DMS 273 (cell line): Measurements from ENCODE around the gene TMOD4.

Experiments used
- DNase-seq: peaks from one replicate; lab custom pipeline; 2025; ENCODE audit not compliant: unreplicated experiment; lab: John Stamatoyannopoulos, UW

The TMOD4 gene

GRCh38 chr1:151176514-151177045 is 799 bp upstream of the TMOD4 start:
- no peak for DNase-seq

- DNase-seq: peak; percentile 91
Measured at GRCh38 chr1:151175041-151175741, 590 bp downstream of the TMOD4 start.

DNA sequence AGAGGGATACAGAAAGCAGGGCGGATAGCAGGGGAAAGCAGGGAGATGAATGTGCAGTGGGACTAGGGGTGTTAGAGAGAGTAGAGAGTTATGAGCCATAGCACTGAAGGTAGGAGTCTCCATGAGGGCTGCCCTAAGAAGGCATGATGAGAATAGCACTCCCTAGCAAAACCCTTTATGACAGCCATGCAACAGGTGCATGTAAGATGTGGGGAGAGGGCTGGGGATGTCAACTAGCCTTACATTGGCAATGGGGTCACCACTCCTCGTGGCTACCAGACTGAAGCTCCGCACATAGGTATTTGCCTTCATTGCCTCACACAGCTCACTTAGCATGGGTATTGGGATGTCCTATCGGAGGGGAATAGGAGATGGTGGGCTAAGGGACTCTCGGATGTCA is 4.6 kb downstream of the TMOD4 start:
- DNase-seq: no peak

GRCh38 chr1:151167116-151167515 is 8.7 kb downstream of the TMOD4 start:
- no peak for DNase-seq

GRCh38 chr1:151166505-151166956 is 9.2 kb downstream of the TMOD4 start:
- peak; percentile 99 for DNase-seq

DNA sequence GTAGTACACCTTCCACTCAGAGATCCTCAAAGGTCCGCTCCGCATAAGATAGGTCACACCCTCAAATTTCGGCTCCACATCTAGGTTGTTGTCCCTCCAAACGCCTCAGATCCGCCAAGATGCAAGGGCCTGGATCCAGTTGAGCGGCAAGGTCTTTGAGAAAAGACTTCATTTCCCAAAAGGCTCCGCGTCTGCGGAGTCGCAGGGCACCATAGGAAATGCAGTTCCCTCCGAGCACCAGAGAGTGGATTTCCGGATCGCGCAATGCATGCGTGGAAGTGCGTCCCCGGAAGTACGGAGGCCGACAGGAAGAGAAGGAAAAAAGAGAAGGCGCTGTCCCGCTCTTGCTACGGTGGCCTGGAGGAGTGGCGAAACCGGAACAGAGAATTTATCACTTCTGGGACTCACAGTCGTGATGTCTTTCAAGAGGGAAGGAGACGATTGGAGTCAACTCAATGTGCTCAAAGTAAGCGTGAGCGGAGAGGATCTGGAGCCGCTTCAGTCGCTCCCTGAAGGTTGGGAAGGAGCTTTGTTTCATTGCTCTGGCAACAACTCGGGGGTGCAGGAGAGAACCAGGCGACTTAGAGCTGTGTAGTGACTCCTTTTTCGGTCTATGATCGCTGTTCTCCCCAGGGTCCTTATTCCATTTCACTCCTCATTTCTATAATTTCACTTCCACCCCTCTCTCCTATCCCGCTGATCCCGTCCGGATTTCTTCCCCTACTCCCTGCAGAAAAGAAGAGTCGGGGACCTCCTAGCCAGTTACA is 9.9 kb downstream of the TMOD4 start, which contains the start of the genes LYSMD1 and SCNM1:
Gene LYSMD1 (minus strand): TSS at position 165 of the 767 bp plus-strand sequence. CDS start 644 bp downstream, outside the sequence.
Gene SCNM1 (plus strand): TSS at position 407 of the 767 bp plus-strand sequence. CDS start 9 bp downstream, at position 416.
- DNase-seq: peak; percentile 100

GRCh38 chr1:151165281-151165737 is 10.5 kb downstream of the TMOD4 start:
- DNase-seq: peak; percentile 100

DNA sequence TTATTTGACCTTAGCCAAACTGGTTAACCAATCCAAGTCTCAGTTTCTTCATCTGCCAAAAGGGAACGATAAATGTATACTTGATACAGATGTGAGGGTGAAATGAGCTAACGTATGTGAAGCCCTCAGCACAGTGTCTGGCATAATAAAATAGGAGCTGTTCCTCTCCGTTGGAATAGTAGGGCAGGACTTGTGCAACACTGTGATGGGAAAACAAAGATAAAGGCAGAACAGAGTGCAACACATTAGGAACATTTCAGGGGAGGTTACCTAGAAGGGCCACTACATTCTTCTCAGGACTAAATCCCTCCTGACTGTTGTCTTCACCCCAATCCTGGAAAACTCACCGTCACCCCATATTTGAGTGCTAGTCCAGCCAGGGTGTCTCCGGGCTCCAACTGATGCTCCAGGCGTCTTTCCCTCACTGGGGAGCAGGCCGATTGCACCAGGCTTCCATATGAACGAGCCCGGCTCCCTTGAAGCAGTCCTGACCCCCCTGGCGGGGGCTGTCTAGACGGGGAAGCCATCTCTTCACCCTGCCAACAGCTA is 11.0 kb downstream of the TMOD4 start:
- no peak for DNase-seq

DNA sequence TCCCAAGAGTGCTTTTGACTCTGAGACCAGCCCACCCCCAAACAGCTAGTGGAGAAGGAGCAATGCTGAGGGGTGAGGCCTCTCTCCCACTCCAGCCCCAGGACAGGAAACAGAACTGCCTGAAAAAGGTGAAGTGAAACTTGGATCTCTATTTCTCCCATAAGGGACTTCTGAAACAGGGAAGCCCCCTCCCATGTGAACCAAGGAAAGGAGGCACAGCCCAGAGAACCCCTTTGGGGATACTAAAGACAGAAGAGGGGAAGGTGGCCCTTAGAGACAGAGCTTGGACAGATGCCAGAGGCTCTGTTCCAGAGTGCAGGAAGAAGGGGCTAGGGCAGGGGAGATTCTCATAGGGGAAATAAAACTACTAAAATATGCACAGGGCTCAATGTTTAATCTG is 16.4 kb downstream of the TMOD4 start:
- no peak for DNase-seq

DNA sequence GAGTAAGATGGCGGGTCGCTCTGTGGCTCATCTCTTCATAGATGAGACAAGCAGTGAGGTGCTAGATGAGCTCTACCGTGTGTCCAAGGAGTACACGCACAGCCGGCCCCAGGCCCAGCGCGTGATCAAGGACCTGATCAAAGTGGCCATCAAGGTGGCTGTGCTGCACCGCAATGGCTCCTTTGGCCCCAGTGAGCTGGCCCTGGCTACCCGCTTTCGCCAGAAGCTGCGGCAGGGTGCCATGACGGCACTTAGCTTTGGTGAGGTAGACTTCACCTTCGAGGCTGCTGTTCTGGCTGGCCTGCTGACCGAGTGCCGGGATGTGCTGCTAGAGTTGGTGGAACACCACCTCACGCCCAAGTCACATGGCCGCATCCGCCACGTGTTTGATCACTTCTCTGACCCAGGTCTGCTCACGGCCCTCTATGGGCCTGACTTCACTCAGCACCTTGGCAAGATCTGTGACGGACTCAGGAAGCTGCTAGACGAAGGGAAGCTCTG is 17.0 kb downstream of the TMOD4 start:
- no peak for DNase-seq

DNA sequence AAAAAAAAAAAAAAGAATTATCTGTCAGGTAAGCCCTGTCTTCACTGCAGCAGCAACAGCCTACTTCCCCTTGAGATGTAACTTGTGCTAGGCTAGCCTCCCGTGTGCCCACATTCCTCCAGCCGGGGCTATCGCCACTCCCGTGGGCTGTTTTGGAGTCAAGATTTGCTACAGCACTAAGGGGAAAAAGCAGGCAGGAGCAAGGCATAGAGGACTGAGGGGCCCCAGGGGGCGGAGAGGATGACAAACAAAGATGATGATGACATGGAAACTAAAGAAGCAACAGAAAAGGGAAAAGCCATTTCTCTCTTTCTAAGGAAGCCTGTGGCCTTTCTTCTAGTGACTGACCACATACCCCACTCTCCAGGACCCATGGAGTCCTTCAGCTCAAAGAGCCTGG is 17.5 kb downstream of the TMOD4 start:
- no peak for DNase-seq

DNA sequence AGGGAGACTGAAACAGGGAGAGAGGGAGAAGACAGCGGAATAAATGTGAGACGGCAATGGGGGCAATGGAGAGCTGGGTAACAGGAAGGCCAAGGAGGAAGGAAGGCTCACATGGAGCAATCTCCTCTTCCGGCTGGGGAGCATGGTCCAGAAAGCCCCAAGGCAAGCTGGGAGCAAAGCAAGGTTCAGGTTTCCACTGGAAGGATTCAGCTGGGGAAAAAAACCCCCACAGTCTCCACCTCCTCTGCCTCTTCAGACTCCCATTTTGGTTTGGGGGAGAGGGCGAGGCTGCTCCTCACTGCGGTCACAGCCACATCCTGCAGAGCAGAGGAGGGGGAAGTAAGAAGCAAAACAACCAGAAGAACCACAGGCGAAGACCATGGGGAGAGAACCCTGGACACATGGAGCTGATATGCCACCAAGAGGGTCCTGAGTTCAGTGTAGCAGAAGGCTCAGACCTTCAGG is 18.7 kb downstream of the TMOD4 start:
- no peak for DNase-seq

DNA sequence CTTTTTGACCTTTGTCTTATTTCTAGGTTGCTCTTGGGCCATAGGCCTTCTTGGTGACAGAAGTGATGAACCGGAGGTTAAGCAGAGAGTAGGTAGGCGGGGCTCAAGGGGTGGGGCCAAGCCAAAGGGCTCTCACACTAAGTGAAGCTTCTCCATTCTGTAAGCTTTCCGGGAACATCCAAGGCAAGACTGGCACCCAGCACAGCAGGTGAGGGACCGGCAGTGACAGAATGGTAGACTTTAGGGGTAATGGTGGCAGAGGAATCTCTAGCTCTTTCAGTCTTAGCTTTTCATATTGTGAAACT is 19.3 kb downstream of the TMOD4 start, which contains the start of gene TNFAIP8L2:
Gene TNFAIP8L2 (plus strand): TSS at position 135 of the 305 bp plus-strand sequence. CDS start 2,049 bp downstream, outside the sequence.
- DNase-seq: peak; percentile 92

DNA sequence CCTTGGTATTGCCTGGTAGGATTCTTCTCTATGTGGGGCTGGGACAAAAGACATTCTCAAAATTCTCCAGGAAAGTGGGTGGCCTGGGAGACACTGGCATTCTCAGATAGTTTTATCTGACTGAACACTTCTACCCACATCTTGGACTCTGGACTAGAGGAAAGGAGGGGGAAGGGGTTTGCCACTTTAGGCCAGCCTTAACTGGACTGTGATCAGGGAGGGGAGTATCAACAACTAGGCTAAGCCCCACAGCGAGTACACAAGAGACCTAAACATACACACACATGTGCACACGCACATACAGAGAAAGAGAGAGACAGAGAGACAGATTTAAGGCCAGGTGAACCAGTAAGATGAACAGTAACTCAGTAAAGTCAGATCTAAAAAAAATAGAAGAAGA is 28.1 kb downstream of the TMOD4 start:
- DNase-seq: no peak

DNA sequence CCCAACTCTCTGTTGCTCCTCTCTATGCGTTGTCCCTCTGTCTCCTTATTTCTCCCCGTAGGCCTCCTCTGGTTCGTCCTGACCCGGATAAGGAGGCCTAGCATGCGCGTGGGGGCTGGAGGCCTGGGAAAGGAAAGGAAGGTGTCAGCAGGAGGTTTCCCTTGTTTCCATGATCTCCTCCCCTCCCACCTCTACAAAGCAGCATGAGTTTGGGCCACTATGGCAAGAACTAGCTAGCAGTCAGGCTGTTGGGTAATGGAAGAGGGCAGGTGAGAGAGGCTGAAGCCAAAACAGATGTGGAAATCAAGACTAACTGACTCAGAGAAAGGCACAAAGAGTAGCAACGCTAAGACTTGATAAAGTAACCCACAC is 28.7 kb downstream of the TMOD4 start:
- no peak for DNase-seq

DNA sequence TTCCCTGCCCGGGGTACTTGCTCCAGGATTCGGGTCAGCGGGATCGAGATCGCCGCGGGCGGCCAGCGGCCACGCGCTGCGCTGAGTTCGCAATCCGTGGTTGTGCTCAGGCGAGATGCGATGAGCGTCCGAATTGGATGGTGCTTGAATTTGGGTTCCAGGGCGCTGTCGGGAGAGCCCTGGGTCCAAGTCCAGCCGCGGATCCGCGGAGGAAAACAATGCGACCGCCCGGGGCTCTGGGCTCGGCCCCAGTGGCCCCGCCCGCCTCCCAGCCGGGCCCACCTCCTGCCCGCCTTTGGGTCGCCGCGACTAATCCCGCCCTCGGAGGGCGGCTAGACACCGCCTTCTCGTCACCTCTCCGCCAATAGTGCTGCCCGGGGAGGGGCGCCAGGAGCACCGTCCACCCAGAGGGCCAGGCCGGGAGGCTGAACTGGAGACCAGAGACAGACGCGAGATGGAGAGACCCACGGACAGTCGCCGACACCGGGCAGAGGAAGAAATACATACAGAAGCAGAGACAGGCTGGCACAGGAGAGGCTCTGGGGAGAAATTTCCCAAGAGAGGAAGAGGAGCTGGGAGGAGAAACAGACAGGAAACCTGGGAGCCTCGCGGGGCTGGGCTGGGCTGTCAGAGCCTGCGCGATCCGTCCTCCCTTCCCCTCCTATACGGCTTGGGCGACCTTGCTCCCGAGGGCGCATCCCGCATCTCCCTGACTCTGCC is 29.2 kb downstream of the TMOD4 start, which contains the start of gene SEMA6C:
Gene SEMA6C (minus strand): TSS at position 220 of the 720 bp plus-strand sequence. CDS start 4,010 bp downstream, outside the sequence.
- DNase-seq: peak; percentile 100

- DNase-seq: peak; percentile 97
Measured at GRCh38 chr1:151146072-151146411, 29.7 kb downstream of the TMOD4 start.

DNA sequence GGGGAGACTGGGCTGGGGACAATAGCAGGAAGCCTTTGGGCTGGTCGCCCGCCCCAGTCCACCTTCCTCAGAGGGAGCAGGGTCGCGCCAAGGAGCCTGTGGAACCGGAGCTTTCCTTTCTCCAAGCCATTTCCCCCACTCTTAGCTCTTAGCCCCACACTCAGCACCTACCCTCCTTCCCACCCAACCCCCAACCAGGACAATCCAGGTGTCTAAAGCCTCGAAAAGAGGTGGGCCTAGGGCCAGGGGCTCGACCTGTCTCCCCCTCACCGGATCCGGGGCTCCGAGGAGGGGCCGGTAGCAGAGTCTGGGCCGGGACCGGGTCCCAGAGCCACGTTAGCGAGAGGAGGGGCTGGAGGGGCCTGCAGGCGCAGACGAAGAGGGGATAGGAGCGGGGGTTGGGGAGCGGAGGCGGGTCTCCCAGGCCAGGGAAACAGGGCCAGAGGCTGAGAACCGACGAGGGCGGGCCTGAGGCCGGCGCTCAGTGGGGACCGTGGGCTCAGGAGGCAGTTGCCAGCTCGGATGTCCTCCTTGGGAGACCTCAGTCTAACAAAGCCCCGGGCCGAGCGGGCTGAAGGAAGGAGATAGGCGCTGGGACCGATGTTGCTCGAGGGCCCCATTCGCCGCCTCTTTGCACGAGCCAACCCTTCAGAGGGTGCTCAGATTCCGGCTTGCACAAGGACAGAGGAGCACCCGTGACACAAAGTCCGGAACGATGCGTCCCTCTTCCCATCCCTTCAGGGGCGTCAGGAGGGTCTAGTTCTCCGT is 30.3 kb downstream of the TMOD4 start:
- peak; percentile 97 for DNase-seq

- DNase-seq: no peak
Measured at GRCh38 chr1:151144474-151145303, 31.1 kb downstream of the TMOD4 start.
